Effector memory CD8-positive, alpha-beta T cell (primary cell): ENCODE measurements around the gene CCNO.

Experiments used
- ATAC-seq: fragments of 150-1000 bp; cut with Tn5 transposase; replicated peaks from 2 replicates; pipeline ENCODE4 v1.10.0; 2021; ENCODE audit warnings: mild to moderate bottlenecking, moderate library complexity
- DNase-seq, 3 experiments: peaks; one replicate each; pipeline ENCODE4 v3.0.0; 2021
- H3K27ac Mint-ChIP-seq, 2 donors: one replicate each; pipeline ENCODE4 v1.8.0; 2022; ENCODE audit warnings: mild to moderate bottlenecking in 2 of 2, mixed read lengths in 2 of 2, moderate library complexity in 2 of 2
- H3K27me3 Mint-ChIP-seq, 2 donors: one replicate each; pipeline ENCODE4 v1.8.0; 2022; ENCODE audit warnings: mixed read lengths in 2 of 2
- H3K36me3 Mint-ChIP-seq: one replicate; pipeline ENCODE4 v1.8.0; 2022; ENCODE audit warnings: mild to moderate bottlenecking, moderate library complexity, mixed read lengths; ENCODE audit not compliant: insufficient read depth
- H3K4me1 Mint-ChIP-seq, 2 donors: one replicate each; pipeline ENCODE4 v1.8.0; 2022; ENCODE audit warnings: low read depth in 2 of 2, mixed read lengths in 2 of 2
- H3K4me3 Mint-ChIP-seq, 2 donors: one replicate each; pipeline ENCODE4 v1.8.0; 2022; ENCODE audit warnings: mild to moderate bottlenecking in 2 of 2, mixed read lengths in 2 of 2, moderate library complexity in 2 of 2
- H3K9me3 Mint-ChIP-seq, 2 donors: one replicate each; pipeline ENCODE4 v1.8.0; 2022; ENCODE audit warnings: mixed read lengths in 2 of 2
- total RNA-seq, 9 experiments: gene quantifications; one replicate each; lab custom pipeline; 2026; lab: John Stamatoyannopoulos, UW

The CCNO gene, protein sequence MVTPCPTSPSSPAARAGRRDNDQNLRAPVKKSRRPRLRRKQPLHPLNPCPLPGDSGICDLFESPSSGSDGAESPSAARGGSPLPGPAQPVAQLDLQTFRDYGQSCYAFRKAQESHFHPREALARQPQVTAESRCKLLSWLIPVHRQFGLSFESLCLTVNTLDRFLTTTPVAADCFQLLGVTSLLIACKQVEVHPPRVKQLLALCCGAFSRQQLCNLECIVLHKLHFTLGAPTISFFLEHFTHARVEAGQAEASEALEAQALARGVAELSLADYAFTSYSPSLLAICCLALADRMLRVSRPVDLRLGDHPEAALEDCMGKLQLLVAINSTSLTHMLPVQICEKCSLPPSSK
- total RNA-seq, result 0 to 0.13 (median 0) reads per million in 9 experiments

DNA sequence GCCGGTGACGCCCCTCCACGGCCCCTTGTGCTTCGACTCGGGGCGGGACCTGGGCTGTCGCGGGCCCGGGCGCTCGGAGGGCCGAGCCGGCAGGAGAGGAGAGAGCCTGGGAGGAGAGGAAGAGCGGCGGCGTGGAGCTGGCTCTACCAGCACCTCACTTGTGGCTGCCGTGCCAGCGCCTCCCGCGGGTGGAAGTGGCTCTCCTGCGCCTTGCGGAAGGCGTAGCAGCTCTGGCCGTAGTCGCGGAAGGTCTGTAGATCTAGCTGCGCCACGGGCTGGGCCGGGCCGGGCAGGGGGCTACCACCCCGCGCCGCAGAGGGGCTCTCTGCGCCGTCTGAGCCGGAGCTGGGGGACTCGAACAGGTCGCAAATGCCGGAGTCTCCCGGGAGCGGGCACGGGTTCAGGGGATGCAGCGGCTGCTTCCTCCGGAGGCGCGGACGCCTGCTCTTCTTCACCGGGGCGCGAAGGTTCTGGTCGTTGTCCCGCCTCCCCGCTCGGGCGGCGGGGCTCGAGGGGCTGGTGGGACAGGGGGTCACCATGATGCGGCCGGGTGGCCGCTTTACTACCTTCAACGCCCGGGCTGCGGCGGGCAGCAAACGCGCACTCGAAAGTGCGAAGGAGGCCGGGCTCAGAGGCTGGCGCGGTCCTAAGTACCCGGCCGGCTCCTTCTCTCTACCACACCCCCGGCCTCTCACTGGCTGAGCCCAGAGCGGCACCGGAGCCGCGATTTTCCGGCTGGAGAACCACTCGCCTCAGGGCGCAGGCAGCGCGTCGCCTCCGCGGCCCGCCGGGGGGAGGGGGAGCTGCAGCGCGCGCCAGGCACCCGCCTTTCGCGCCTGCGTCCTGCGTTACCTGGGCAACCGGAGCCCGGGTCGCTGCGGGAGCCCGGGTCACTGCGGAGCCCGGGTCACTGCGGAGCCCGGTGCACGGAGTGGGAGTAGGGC, at the start of gene CCNO:
CCNO (minus strand) TSS at position 624 of the 944 bp plus-strand sequence; CDS start at position 539, 85 bp downstream.
- H3K4me3 Mint-ChIP-seq, result peak within 1 kb of the TSS; percentile 90 to 94
- DNase-seq (peak; percentile 41 to 51 (median 49)), ATAC-seq (peak; percentile 80)
- H3K4me1 Mint-ChIP-seq, result peaks cover 24 to 28% of the 10 kb centered on the region in 2 donors
- no peaks in the 10 kb centered on the region for H3K9me3 Mint-ChIP-seq
- peaks cover 75 to 83% of the 10 kb centered on the region in 2 donors for H3K27me3 Mint-ChIP-seq
- peak within 1 kb of the TSS in 1 of 2 donors; percentile 72 for H3K27ac Mint-ChIP-seq
- no peaks in the 10 kb centered on the region for H3K36me3 Mint-ChIP-seq

DNA sequence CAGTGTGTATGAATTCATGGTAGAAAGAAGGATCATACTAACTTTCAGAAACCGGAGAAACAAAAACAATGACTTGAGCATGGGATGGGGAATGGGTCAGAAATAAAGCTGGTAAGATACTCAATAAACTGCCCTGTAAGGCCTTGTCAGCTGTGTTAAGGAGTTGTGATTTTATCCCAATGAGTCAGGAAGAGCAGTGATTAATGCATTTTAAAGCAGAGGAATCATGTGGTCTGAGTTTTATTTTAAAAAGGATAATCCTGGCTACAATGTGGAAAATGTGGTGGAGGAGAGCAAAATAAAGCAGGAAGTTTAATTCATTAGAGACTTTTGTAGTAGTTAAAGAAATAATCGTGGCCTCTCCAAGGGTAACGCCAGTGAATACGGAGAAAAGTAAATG, 45.4 kb upstream of the CCNO start:
- H3K27me3 Mint-ChIP-seq, result no peaks in the 10 kb centered on the region
- no peaks in the 10 kb centered on the region for H3K4me1 Mint-ChIP-seq
- ATAC-seq, result no peak
- H3K9me3 Mint-ChIP-seq, result no peaks in the 10 kb centered on the region
- DNase-seq, result no peak
- no peak overlapping the region for H3K27ac Mint-ChIP-seq
- no peak overlapping the region for H3K4me3 Mint-ChIP-seq
- H3K36me3 Mint-ChIP-seq, result peaks cover 70% of the 10 kb centered on the region

DNA sequence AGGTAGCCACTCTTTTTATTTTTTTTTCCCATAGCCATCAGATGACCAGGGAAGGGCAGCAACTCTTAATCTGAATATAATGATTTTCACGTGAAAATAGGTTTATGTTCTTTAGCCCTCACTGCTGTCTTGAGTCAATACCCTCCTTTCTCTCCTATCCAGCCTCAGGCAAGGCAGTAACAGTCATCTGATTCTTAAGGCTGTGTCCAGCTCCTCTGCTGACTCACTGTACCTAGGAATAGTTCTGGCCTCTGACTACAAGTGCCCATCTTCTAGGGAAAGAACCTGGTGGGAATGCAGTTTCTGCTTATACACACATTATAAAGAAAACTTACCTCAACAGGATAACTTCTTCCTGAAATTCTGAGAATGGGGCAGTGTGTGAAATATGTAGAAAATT, 43.4 kb upstream of the CCNO start:
- no peaks in the 10 kb centered on the region for H3K9me3 Mint-ChIP-seq
- H3K27me3 Mint-ChIP-seq, result no peaks in the 10 kb centered on the region
- no peak overlapping the region for H3K4me3 Mint-ChIP-seq
- no peak for ATAC-seq
- H3K4me1 Mint-ChIP-seq, result no peaks in the 10 kb centered on the region
- no peak overlapping the region for H3K27ac Mint-ChIP-seq
- no peak for DNase-seq
- H3K36me3 Mint-ChIP-seq, result peaks cover 73% of the 10 kb centered on the region

DNA sequence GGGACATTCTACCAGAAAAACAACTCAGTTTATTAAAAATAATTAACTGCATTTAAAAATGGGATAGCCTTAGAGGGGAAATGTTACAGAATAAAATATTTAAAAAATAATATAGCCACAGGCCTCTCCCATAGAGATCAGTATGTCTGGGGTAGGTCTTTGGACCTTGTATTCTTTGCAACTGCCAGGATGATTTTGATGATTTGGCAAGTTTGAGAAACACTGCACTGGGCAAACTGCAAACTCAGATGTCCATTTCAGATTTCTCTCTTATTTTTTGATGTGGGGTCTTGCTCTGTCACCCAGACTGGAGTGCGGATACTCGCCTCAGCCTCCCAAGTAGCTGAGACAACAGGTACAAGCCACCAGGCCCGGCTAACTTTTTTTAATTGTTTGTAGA, 24.9 kb upstream of the CCNO start:
- H3K9me3 Mint-ChIP-seq, result no peaks in the 10 kb centered on the region
- DNase-seq (no peak), ATAC-seq (no peak)
- no peak overlapping the region for H3K27ac Mint-ChIP-seq
- no peaks in the 10 kb centered on the region for H3K4me1 Mint-ChIP-seq
- H3K4me3 Mint-ChIP-seq, result no peak overlapping the region
- no peaks in the 10 kb centered on the region for H3K27me3 Mint-ChIP-seq
- H3K36me3 Mint-ChIP-seq, result peaks cover 49% of the 10 kb centered on the region

DNA sequence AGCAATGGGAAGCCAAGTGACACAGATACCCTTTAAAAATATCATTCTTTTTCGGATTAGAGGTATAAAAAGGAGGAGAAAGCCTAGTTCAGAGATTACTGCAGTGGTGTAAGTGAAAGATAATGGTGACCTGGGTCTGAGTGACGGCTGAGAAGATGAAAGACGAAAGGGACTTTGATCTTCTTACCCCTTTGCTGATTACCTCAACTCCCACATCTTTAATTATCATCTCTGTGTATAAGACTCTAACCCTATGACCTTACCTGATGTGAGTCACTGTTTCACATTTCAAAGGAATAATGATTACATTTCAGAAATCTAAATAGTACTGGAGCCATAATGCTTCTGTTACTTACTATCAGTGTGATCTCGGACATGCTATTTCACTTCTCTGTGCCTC, 21.4 kb upstream of the CCNO start:
- no peaks in the 10 kb centered on the region for H3K9me3 Mint-ChIP-seq
- H3K27me3 Mint-ChIP-seq, result no peaks in the 10 kb centered on the region
- ATAC-seq (no peak), DNase-seq (no peak)
- H3K36me3 Mint-ChIP-seq, result peaks cover 23% of the 10 kb centered on the region
- H3K4me3 Mint-ChIP-seq, result no peak overlapping the region
- H3K4me1 Mint-ChIP-seq, result no peaks in the 10 kb centered on the region
- H3K27ac Mint-ChIP-seq, result no peak overlapping the region

DNA sequence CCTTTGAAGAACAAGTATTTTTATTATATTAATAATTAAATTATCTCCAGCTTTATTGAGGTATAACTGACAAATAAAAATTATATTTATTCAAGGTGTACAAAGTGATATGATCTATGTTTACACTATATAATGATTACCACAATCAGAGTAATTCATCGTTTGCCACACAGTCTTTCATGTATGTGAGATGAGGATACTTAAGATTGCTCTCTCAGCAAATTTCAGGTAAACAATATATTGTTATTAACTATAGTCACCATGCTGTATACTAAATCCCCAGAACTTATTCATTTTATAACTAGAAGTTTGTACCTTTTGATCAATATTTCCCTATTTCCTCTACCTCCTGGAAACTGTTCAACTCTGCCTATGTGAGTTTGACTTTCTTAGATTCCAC, 16.7 kb upstream of the CCNO start:
- peaks cover 3% of the 10 kb centered on the region for H3K36me3 Mint-ChIP-seq
- no peak overlapping the region for H3K27ac Mint-ChIP-seq
- no peak for DNase-seq
- H3K9me3 Mint-ChIP-seq, result no peaks in the 10 kb centered on the region
- ATAC-seq, result no peak
- H3K4me3 Mint-ChIP-seq, result no peak overlapping the region
- peaks cover 5 to 14% of the 10 kb centered on the region in 2 donors for H3K27me3 Mint-ChIP-seq
- H3K4me1 Mint-ChIP-seq, result no peaks in the 10 kb centered on the region

DNA sequence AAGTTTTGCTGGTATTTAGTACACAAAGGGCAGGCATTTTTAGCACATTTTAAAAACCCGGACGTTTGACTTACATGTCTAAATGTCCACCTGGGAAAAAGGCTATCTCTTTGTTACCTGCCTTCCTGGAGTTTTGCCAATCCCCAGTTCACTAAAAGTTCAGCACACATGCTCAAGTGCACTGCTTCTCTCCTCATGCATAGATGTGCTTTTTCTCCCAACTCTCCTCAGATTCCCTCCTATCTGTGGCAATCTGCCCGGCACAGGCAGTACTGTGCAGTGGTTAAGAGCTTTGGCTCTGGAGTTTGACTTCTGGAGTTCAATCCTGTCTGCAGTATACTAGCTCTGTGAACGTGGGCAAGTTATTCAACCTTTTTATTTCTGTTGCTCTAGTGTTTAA, 8.3 kb upstream of the CCNO start:
- Mint-ChIP-seq H3K4me3 (no peak overlapping the region), H3K27me3 (peaks cover 12 to 36% of the 10 kb centered on the region in 2 donors), H3K36me3 (no peaks in the 10 kb centered on the region), H3K27ac (no peak overlapping the region), H3K9me3 (no peaks in the 10 kb centered on the region), H3K4me1 (no peaks in the 10 kb centered on the region)
- no peak for ATAC-seq
- no peak for DNase-seq

DNA sequence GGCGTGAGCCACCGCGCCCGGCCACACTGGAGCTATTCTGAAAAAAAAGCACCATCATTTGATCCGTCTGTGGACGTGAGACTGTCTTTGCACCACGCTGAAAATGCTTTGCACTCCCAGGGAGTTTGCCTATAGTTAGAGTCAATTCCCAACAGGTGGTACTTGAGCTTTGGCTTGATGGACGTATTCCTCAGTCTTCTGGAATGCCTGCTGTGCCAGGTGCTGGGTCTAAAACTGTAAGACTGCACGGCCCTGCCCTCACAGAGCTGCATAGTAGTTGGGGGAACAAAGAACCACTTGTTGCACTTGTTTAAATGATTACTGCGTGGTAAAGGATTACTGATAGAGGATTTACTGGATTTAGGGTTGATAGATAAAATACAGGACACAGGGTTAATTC, 3.4 kb upstream of the CCNO start:
- Mint-ChIP-seq H3K4me1 (peaks cover 12 to 15% of the 10 kb centered on the region in 2 donors), H3K9me3 (no peaks in the 10 kb centered on the region), H3K4me3 (no peak overlapping the region), H3K27ac (no peak overlapping the region), H3K27me3 (peaks cover 40 to 54% of the 10 kb centered on the region in 2 donors), H3K36me3 (no peaks in the 10 kb centered on the region)
- ATAC-seq (no peak), DNase-seq (no peak)

DNA sequence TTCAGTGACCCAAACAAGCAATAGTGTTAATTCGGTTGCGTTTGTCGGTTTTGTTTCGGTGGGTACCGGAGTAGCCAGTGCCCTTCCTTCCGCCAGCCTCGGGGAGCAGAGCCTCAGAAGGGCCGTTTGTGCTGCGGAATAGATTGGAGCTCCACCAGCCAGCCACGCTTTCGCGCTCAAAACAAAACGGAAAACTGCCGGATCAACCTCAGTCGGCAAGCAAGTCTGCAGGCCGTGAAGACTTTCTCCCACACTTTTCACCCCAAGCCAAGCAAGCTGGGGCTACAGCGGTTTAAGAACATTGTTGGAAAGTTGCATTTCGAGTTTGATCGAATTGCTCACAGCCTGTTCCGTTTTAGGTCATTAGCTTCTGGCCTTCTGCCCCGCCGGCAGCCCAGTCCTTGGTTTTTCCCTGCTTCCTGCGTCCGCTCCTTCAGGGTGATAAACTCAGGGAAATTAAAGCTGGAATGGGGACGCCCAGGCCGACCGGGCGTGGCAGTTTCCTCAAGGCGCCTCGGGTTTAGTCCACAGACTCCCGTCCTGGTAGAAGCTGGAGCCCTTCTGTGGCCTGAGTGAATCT, 803 bp upstream of the CCNO start:
- Mint-ChIP-seq H3K27me3 (peaks cover 66 to 74% of the 10 kb centered on the region in 2 donors), H3K4me1 (peaks cover 24 to 26% of the 10 kb centered on the region in 2 donors), H3K4me3 (peak overlapping the region; percentile 90 to 94), H3K27ac (no peak overlapping the region), H3K9me3 (no peaks in the 10 kb centered on the region), H3K36me3 (no peaks in the 10 kb centered on the region)
- DNase-seq (no peak), ATAC-seq (no peak)

DNA sequence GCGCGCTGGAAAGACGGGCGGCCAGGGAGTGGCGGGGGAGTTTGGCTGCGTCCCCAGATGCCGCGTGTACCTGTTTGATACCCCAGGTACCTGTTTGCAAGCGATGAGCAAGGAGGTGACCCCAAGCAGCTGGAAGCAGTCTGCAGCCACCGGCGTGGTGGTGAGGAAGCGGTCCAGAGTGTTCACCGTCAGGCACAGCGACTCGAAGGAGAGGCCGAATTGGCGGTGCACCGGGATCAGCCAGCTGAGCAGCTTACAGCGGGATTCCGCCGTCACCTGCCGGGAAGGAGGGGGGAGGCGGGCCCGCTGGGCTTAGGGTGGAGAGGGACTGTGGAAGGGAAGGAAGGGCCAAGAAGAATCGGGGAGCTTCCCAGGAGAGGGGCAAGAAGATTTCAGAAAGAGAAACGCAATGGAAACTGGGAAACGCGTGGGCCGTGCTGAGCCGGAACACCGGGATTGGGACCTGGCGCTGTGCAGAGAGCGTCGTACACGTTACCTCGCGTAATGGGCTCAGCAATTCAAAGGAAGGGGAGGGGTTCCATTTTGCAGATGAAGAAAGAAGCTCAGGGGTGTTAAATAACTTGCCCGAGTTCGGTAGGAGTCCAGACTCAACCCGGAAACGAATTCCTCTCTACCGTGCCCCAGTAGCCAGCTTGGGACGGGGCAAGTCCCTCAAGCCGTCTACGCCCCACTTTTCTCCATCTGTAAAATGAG, 980 bp downstream of the CCNO start:
- H3K36me3 Mint-ChIP-seq, result no peaks in the 10 kb centered on the region
- no peak for ATAC-seq
- peaks cover 30 to 35% of the 10 kb centered on the region in 2 donors for H3K4me1 Mint-ChIP-seq
- DNase-seq, result no peak
- no peaks in the 10 kb centered on the region for H3K9me3 Mint-ChIP-seq
- peak overlapping the region in 1 of 2 donors; percentile 72 for H3K27ac Mint-ChIP-seq
- peaks cover 83 to 92% of the 10 kb centered on the region in 2 donors for H3K27me3 Mint-ChIP-seq
- H3K4me3 Mint-ChIP-seq, result peak overlapping the region; percentile 90 to 94

DNA sequence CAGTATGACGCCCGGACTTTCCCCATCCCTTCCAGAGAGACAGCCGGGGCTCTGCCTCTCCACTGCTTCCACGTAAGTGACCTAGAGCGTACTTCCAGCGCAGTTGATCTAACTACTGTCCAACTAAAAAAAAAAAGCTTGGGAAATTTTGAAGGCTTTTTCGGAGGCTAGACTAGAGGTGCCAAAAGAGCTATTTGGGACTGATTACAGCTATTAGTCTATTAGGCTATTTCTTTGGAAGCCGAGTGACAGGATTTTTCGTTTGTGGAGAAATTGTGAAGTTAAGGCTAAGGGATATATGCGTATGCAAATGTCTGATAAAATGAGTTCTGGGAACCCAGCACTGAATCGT, 1.5 kb downstream of the CCNO start:
- Mint-ChIP-seq H3K27me3 (peaks cover 82 to 90% of the 10 kb centered on the region in 2 donors), H3K36me3 (no peaks in the 10 kb centered on the region), H3K4me1 (peaks cover 30 to 35% of the 10 kb centered on the region in 2 donors), H3K9me3 (no peaks in the 10 kb centered on the region), H3K27ac (peak overlapping the region in 1 of 2 donors; percentile 72), H3K4me3 (peak overlapping the region; percentile 90 to 94)
- DNase-seq (no peak), ATAC-seq (no peak)

DNA sequence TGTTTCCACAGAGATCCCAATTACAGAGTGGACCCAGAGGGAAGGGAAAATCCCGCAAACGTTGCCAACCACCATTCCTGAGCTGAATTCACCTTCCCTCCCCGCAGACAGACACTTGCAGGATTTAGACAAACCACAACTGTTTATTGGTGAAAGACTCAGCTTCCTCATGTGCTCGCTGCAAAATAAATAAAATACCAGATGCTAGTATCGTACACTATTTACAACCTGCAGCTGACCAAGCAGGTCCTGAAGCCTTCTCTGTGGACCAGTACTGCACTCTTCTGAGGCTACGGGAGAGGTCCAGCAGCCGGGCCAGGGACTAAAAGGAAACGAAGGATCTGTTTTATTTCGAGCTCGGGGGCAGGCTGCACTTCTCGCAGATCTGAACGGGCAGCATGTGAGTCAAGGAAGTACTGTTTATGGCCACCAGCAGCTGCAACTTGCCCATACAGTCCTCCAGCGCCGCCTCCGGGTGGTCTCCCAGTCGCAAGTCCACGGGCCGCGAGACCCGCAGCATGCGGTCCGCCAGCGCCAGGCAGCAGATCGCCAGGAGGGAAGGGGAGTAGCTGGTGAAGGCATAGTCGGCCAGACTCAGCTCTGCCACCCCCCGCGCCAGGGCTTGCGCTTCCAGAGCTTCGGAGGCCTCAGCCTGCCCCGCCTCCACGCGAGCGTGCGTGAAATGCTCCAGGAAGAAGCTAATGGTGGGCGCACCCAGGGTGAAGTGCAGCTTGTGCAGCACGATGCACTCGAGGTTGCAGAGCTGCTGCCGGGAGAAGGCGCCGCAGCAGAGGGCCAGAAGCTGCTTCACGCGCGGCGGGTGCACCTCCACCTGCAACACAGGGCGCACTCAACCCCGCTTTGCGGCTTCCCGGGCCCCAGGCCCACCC, 2.1 kb downstream of the CCNO start:
- no peak overlapping the region for H3K27ac Mint-ChIP-seq
- peaks cover 77 to 89% of the 10 kb centered on the region in 2 donors for H3K27me3 Mint-ChIP-seq
- ATAC-seq, result peak; percentile 11
- peak overlapping the region; percentile 90 to 94 for H3K4me3 Mint-ChIP-seq
- H3K4me1 Mint-ChIP-seq, result peaks cover 30 to 37% of the 10 kb centered on the region in 2 donors
- H3K36me3 Mint-ChIP-seq, result no peaks in the 10 kb centered on the region
- DNase-seq, result no peak
- no peaks in the 10 kb centered on the region for H3K9me3 Mint-ChIP-seq
